Hematopoietic multipotent progenitor cell (in vitro differentiated cells): ENCODE data around the gene MSI2. TPM values are rescaled to one million over a fixed set of nuclear protein-coding genes. Genes with fewer than 3 reads are reported as not detected.
A peak's percentile ranks its signal among the peaks of the same experiment; 100 is the strongest.

Experiments
- DNase-seq, 3 donors: peaks; one replicate each; pipeline ENCODE4 v3.0.0-alpha.2; 2011 to 2015; ENCODE audit warnings: low read depth in 2 of 3, low spot score in 2 of 3
- total RNA-seq: library from RNA; depleted of rRNA; stranded (reverse); fragments of >200 nt; gene quantifications from one replicate; pipeline ENCODE4 v1.2.3, GENCODE V29; 2012

MSI2 gene
- total RNA-seq, 1 donor, result 241 TPM

DNA sequence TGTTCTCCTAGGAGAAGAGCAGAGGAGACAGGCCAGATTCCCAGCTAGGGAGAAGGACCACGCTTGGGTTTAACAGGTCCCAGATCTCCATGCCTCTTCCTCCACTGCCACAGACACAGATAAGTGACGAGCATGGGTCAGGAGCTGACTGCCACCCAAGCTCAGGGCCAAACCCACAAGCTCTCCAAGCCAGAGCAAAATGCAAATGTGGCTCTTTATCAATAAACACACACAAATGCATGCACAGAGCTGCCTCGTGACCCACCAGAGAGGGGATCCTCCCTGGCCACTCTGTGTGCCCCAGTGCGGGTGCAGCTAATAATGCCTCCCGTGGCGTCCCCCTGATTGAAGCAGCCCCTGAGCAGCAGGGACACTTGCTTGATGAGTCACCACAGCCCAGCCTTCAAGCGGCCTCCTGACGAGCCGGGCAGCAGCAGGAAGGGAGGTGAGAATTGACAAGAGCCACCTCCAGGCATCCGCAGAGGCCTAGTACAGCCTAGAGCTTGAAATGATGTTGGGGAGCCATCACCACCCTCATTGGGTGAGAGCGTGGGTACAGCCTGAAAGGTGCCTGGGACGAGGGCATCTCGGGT, 344.9 kb downstream of the MSI2 start:
- DNase-seq, result no peak

- no peak for DNase-seq
These were observed 346.6 kb downstream of the MSI2 start for GRCh38 chr17:57602896-57603295.

DNA sequence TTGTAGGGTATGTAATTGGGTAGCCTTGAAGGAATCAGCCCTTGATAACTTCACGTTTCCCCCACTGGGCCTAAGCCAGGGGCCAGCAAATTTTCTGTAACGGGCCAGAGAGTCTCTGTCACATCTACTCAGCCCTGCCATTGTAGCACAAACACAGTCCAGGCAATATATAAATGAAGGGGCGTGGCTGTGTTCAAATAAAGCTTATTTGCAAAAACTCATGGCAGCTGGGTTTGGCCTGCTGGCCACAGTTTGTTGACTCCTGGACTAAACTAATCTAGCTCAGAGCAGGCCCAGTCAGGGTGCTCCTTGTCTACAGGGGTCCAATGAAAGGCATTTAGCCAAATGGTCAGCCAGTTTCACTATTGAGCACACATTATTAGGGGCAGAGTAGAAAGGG, 347.2 kb downstream of the MSI2 start:
- DNase-seq, result no peak

DNA sequence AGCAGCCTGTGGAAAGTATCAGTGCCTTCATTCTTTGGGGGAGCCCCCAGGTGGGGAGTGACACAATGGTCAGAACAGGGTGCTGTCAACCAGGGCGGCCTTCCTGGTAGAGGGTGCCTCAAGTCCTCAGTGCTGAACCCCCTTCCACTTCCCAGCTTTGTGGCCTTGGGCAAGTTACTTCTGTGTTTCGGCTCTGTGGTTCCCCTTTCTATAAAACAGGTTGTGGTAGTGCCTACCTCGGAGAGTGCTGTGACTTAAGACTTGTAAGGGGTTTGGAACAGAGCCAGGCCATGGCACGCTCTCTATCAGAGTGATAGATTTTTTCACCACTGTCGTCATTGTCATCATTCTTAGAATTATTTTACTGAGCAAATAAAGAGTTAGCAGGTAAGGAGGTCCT, 347.7 kb downstream of the MSI2 start:
- peak; percentile 56 to 97 (median 87) for DNase-seq

DNA sequence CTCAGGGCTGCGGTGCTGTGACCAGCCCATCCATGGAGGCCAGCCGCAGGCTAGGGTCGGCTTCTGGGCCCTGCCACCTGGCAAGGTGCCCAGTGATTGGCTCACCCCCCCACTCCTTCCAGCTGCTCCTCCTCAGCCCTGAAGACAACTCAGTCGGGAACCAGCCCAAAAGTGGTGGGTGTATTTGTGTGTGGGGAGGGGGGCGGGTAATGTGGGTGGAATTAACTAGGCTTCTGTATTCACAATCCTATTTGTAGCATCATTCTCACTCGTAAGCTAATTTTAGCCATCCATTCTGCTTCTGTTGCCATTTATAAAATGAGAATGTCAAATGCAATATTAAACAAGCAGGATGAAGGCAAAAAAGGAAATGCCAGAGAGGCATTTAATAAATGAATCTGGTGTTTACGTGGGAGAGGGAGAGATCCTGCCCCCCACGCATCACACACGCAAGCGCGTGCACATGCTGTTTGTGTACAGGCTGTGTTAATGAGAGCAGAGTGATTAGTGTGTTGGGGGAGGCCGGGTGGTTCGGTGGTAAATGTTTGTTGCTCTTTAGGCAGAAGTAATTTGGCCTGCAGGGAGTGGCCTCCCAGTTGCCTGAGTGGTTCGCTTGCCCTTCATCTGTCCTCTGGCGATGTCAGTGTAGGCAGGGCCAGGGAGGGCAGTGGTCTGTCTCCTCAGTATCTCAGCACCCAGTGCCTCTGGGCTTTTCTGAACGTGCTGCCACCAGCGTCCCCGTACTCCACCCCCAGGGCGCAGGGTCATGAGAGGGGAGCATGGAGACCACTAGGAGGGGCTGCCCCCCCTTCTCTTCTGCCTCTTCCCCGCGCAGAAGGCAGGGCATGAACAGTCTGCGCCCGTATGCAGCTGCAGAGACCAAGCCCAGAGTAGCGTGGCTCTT, 348.7 kb downstream of the MSI2 start:
- DNase-seq, result peak in 2 of 3 donors; percentile 66 to 83

DNA sequence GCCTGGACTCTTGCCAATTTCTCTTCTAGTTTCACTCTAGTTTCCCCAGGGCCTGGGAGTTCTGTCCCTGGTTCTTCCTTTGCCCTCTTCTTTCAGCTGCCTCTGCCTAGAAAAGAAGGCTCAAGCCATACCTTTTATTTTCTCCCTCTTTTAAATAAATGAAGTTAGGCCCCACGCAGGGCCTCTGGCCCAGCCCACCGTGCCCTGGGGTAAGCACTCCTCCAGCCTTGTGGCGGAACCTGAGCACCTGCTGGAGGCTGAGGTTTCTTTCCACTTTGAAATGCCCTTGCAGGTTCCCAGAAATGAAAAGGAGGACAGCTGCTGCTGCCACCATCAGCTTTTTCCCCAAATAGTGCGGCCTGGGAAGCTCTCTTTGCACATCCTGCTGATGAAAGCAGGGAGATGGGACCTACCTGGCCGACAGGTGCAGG, 349.4 kb downstream of the MSI2 start:
- no peak for DNase-seq

DNA sequence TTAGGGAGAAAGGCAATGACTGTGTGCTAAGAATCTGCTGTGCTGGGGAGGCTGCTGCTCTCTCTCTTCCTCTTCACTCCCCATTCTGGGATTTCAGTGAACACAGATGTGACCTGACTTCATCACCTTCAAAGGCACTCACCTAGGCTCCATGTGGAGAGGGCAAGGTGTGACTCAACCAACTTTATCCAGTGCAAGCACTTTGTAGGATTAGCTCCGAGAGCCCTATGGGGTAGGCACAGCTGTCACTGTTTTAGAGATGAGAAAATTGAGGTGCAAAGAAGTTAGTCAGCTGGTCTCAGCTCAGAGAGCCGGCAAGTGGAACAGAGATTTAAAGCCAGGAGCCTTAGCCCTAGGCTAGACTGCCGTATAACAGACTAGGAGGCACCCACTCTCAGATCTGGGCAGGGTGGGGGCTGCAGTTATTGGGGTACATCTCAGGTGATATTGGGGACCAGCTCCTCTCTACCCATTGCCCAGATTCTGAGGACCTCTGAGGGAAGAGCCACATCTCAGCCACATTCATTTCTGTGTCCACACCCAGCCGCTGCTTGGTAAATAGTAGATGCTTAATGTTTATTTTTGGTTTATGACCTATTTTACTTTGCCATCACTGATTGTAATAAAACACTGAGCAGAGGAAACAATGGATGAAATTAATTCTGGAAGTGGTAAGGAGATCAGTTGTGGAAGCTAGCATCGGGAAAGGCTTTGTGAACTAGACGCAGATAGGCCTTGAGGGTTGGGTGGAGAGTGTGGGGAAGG, 350.0 kb downstream of the MSI2 start:
- DNase-seq, result no peak

- DNase-seq, result no peak
These were observed 351.3 kb downstream of the MSI2 start for GRCh38 chr17:57607553-57608120.

DNA sequence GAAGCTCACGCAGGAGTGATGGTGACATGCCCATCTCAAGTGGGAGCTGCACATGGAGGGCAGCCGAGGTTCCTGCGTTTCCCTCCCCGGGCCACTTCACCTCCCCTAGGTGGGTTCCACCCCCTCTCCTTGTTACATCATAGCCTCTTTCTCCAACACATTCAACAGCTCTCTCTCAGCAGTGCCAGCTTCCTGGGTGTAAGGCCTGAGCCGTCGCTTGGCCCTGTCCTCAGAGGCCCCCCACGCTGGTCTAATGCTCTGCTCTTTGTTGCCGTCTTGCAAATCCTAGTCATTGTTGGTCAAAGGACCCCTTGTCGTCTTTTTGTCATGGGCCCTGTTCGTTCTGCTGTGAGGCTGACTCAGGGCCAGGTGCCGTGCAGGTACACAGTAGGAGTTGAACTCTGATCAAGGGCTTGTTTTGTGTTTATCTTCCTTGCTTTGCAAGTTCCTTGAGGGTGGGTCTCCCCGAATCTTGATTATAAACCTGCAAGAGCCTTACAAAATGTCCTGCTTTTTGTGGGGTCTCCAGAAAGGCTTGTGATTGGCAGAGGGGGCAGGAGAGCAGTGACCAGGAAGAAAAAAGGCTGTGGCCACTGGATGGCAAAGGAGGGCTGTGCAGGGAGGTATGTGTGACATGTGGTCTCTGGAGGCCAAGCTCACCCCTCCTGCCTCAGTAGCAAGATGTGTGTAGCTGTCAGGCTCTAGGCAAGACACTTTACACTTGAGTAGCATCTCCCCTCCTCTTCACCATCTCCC, 352.2 kb downstream of the MSI2 start:
- DNase-seq, result no peak

DNA sequence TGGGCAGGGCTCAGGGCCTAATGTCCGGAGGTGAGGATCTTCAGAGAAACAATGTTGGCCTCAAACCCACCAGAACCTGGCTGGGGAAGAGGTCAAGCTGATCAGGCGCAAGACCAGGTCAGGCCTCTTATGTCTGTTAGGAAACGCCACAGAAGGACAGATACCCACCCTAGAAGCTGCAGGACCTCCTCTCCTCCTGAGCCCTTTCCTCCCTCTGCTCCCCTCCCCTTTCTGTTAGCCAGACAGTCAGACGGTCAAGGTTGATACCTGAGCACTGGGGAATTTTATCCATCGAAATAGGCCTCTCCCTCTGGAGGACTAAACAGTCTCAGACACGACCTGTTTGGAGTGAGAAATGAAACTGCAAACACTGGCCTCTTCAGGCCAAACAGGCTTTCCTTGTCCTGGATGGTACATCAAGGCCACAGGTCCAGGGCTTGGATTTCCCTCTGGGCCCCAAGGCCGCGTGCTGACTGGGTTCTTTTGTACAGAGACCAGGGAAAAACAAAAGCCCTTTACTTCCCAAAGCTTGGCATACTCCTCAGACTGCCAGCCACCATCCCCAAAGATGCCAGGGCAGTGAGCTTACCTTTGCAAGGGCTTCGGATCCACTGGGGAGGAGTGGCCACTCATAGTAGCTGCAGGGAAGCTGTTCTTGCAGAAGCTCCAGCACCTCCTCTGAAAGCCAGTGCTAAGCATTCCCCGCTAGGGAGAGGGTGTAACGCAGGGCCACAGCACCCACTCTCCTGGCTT, 353.0 kb downstream of the MSI2 start:
- DNase-seq, result no peak

GRCh38 chr17:57609878-57610270, 353.6 kb downstream of the MSI2 start:
- no peak for DNase-seq

DNA sequence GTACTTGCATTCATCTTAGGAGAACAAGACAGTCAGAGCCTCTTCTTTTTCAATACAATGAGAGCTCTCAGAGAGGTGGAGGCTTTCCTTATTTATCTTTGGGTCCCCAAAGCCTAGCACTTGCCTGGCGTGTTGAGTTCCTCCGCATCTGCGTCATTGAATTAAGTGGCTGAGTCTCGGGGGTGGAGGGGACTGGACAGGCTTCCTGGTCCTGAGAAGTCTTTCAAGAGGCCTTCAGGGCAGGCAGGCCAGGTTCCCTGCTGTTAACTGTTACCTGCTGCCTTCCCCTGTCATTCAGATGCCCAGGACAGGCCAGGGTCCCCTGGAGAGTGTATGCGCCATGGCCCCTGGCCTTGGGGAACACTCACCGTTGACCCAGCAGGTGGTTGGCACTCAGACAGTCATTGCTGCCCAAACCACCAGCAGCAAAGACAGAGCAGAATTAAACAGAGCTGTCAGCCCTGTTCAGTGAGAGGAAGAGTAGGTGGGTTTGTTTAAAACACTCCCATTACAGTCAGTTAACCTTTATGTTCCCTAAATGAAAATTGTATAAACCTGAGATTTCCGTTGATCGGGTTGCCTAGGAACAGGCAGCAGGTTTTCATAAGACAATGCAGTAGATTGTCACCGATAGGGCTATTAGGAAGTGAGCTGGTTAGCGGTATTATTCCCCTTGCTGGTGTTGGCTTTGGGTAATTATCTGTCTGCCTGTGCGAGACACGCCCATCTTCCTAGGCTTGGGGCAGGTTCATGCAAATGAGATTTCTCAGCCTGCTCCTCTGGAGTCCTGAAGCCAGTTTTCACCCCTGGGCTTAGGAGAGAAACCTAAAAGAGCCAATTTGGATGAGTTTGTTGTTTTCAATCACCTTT, 356.1 kb downstream of the MSI2 start:
- DNase-seq, result peak in 1 of 3 donors; percentile 58

DNA sequence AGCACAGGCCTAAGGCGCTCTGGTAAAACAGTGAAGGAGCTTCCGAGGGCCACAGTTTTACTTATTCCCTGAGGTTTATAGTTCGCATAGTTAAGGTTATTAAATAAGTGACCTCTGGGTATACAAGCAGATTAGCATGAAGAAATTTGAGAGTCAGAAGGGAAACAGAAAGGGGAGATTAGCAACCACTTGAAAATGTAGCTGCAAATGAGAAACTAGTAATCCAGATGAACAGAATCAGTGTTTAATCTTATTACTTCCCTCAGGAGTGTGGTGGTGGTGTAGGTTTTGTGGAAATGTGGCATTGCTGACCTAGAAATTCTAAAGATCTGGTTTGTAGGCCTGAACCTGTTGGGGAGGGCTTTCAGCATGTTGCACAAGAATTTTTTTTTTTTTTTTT, 358.4 kb downstream of the MSI2 start:
- no peak for DNase-seq

GRCh38 chr17:57615836-57616757, 359.8 kb downstream of the MSI2 start:
- no peak for DNase-seq

- no peak for DNase-seq
These were observed 360.9 kb downstream of the MSI2 start for GRCh38 chr17:57617218-57617617.

DNA sequence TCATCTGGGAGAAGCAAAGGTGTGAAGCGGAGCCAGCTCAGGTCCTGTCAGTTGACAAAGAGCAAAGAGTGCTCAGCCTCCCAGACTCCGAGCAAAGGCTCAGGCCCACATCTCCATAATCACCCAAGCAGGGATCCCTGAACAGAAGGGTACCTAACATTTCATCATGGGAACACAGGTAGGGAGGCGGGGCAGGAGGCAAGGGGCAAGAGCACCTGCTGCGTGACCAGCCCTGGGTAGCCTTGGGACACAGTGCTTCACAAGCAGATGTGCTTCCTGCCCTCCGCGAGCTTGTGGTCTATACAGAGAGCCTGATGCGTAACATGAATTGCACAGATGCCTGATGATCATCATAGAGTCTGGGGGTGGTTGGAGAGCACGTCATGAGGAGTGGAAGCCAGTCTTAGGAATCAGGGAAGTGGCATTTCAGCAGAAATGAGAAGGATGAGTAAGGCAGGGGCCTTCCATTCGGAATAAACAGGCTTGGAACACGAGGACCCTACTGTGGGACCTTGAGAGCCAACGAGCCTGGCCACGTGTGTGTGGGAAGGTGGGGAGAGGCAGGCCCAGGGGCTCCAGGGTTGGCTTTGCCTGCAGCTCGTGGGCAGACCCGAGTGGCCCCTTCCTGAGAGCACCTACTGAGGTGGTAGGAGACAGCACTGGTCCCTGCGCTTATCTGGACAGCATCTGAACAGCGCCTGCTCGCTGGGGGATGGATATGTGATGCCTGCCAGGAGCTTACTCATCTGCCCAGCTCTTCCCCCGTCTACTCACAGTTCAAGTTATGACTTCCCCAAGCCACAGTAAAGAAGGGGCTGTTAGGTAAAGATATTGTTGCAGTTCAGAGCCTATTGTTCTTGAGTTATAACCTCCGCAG, 363.0 kb downstream of the MSI2 start:
- no peak for DNase-seq

GRCh38 chr17:57620576-57620975, 364.3 kb downstream of the MSI2 start:
- DNase-seq, result no peak
